Measurements from ENCODE around the gene SFMBT2. TPM values are rescaled to one million over a fixed set of nuclear protein-coding genes. Genes with fewer than 3 reads are reported as not detected.

The SFMBT2 gene
- total RNA-seq, 1 experiment from 2014 or later, result 7.4 TPM

DNA sequence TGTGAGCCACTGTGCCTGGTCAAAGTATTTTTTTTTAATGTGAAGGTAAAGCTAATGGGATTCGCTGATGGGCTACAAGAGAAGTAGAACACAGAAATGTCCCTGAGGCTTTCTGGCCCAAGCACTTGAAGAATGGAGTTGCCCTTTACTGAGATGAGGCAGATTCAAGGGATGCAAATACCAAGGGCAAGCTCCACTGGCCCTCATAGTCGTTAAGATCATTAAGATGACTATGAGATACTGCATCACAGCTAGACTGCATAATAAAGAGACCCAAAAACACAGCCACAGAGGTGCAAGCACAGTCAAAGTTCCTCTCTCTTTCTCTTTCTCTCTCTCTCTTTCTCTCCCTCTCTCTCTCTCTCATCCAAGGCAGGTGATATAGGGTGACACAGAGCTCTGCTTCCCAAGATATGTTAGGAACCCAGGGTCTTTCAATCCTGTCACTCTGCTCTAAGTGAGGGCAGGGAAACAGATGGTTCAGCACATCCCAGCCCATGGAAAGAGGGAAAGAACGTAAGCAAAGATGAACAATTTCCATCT, 117.4 kb downstream of the SFMBT2 start:
- CTCF ChIA-PET, result interaction anchor here (0.7 kb wide), 1 partner anchor 112 kb away, joined by 3 read pairs; no protein-coding TSS in a partner anchor
- Mint-ChIP-seq H3K9me3 (ENCODE audit: unreplicated experiment) (no peaks in the 10 kb centered on the region), H3K36me3 (ENCODE audit: insufficient read depth, unreplicated experiment) (no peaks in the 10 kb centered on the region), H3K4me1 (ENCODE audit: insufficient read depth, unreplicated experiment) (peaks cover 5% of the 10 kb centered on the region), H3K27me3 (ENCODE audit: insufficient read depth, unreplicated experiment) (no peaks in the 10 kb centered on the region), H3K27ac (ENCODE audit: low read depth, unreplicated experiment) (no peak overlapping the region), H3K4me3 (ENCODE audit: unreplicated experiment) (no peak overlapping the region)
- TF ChIP-seq, protein P1, sequence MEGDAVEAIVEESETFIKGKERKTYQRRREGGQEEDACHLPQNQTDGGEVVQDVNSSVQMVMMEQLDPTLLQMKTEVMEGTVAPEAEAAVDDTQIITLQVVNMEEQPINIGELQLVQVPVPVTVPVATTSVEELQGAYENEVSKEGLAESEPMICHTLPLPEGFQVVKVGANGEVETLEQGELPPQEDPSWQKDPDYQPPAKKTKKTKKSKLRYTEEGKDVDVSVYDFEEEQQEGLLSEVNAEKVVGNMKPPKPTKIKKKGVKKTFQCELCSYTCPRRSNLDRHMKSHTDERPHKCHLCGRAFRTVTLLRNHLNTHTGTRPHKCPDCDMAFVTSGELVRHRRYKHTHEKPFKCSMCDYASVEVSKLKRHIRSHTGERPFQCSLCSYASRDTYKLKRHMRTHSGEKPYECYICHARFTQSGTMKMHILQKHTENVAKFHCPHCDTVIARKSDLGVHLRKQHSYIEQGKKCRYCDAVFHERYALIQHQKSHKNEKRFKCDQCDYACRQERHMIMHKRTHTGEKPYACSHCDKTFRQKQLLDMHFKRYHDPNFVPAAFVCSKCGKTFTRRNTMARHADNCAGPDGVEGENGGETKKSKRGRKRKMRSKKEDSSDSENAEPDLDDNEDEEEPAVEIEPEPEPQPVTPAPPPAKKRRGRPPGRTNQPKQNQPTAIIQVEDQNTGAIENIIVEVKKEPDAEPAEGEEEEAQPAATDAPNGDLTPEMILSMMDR (IDR thresholded peaks at IDR 0.05; ENCODE audit: unreplicated experiment), result no peak
- POLR2A ChIA-PET, result no interaction called here
- DNase-seq (ENCODE audit: unreplicated experiment), result no peak
- no TSS peak for BruUV-seq (replicated peaks)
- intact Hi-C loops (cut with micrococcal nuclease), result no loop called here

DNA sequence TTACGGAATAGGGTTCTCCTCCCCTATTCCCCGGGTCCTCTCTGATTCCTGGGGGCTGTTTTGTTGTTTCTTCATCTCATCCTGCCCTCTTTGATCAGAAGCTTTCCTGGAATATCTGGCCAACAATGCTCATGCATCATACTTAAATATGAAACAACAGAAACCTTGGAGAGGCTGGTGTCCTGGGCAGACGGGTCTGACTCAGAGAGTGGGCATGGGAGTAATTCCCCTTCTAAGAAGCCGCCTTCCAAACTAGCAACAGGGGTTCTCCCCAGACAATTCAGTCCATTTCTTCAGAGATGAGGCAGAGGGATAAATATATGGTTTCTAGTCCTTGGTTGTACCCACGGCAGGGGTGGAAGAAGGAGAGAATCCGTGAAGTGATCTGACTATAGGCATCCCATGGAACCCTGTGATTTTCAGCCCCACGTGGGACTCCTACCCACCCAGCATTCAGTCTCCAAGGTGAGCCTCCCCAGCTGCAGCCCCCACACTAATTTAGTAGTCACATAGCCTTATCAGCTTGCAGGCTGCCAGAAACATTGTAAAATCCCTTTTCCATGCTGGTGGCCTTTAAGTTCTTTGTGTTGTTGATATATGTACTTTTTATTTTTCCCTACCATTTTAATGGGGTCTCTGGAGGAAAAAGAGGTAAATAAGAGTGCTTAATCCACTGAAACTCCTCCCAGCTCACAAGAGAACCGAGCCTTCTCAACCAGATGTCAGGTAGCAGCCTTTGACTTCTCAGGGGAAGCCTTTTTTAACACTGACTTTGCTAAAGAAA, 119.2 kb downstream of the SFMBT2 start:
- POLR2A ChIA-PET, result interaction anchor here (0.6 kb wide), 1 partner anchor 21 kb away, joined by 3 read pairs; no protein-coding TSS in a partner anchor
- Mint-ChIP-seq H3K9me3 (ENCODE audit: unreplicated experiment) (no peaks in the 10 kb centered on the region), H3K36me3 (ENCODE audit: insufficient read depth, unreplicated experiment) (no peaks in the 10 kb centered on the region), H3K4me1 (ENCODE audit: insufficient read depth, unreplicated experiment) (peaks cover 5% of the 10 kb centered on the region), H3K4me3 (ENCODE audit: unreplicated experiment) (no peak overlapping the region), H3K27ac (ENCODE audit: low read depth, unreplicated experiment) (no peak overlapping the region), H3K27me3 (ENCODE audit: insufficient read depth, unreplicated experiment) (no peaks in the 10 kb centered on the region)
- TF ChIP-seq, protein P1 (IDR thresholded peaks at IDR 0.05; ENCODE audit: unreplicated experiment), result no peak
- no TSS peak for BruUV-seq (replicated peaks)
- CTCF ChIA-PET, result interaction anchor here (0.6 kb wide), 1 partner anchor 72 kb away, joined by 4 read pairs; no protein-coding TSS in a partner anchor
- DNase-seq (ENCODE audit: unreplicated experiment), result no peak
- intact Hi-C loops (cut with micrococcal nuclease), result no loop called here

DNA sequence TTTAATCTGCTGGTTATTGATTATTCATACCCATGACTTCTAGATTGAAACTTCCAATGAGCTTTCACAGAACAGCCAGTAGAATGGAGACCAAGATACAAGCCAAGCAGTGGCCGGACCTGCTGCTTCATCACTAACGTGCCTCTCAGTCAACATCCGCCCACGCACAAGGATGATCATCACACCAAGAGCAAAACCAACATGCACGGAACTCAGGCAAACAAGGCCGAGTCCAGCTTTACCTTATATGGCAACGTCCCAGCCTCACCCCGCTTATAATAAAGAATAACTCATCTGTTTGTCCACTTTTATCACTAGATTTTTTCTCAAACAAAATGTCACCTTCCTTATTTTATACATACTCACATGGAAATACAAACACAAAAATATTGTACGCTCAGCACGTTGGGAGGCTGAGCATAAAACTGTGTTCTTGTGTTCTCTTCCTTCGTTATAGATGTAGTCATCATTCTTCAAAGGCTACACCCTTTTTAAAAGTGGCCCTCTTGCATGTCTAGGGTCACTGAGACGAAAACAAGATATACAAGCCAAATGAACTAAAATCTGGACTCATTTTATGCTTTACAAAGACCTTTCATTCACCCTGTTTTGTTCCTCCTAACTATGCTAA, 122.7 kb downstream of the SFMBT2 start:
- peaks cover 13% of the 10 kb centered on the region for H3K4me1 Mint-ChIP-seq (ENCODE audit: insufficient read depth, unreplicated experiment)
- TF ChIP-seq, protein P1 (IDR thresholded peaks at IDR 0.05; ENCODE audit: unreplicated experiment), result no peak
- H3K4me3 Mint-ChIP-seq (ENCODE audit: unreplicated experiment), result no peak overlapping the region
- ChIA-PET CTCF (interaction anchor here (0.7 kb wide), 1 partner anchor 393 kb away, joined by 3 read pairs; no protein-coding TSS in a partner anchor), POLR2A (interaction anchor here (0.5 kb wide), 1 partner anchor 266 kb away, joined by 3 read pairs; no protein-coding TSS in a partner anchor)
- no peaks in the 10 kb centered on the region for H3K9me3 Mint-ChIP-seq (ENCODE audit: unreplicated experiment)
- no peak overlapping the region for H3K27ac Mint-ChIP-seq (ENCODE audit: low read depth, unreplicated experiment)
- intact Hi-C loops (cut with micrococcal nuclease), result no loop called here
- BruUV-seq (replicated peaks), result no TSS peak
- no peak for DNase-seq (ENCODE audit: unreplicated experiment)
- no peaks in the 10 kb centered on the region for H3K27me3 Mint-ChIP-seq (ENCODE audit: insufficient read depth, unreplicated experiment)
- H3K36me3 Mint-ChIP-seq (ENCODE audit: insufficient read depth, unreplicated experiment), result no peaks in the 10 kb centered on the region

DNA sequence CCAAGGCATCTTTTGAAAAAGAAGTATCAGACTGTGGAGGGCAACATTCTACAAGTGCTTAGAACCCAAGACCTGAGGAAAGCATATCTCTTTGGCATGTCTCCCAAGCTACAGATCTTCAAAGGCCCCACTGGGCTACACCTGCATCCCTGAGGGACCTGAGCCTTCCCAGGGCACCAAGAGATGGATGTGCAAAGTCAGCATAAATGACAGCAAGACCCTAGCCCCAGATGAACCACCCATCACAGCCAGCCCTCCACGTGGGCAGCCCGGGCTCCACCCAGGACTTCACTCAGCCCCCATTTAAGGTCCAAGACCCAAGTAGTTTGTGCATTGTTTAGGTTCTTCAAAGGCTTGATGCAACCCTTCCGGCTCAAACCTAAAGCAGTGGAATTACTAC, 123.5 kb downstream of the SFMBT2 start:
- ChIA-PET POLR2A (no interaction called here), CTCF (interaction anchor here (0.7 kb wide), 1 partner anchor 10 kb away, joined by 7 read pairs; no protein-coding TSS in a partner anchor)
- no peaks in the 10 kb centered on the region for H3K9me3 Mint-ChIP-seq (ENCODE audit: unreplicated experiment)
- no peak for DNase-seq (ENCODE audit: unreplicated experiment)
- no peak overlapping the region for H3K27ac Mint-ChIP-seq (ENCODE audit: low read depth, unreplicated experiment)
- intact Hi-C loops (cut with micrococcal nuclease), result no loop called here
- TF ChIP-seq, protein P1 (IDR thresholded peaks at IDR 0.05; ENCODE audit: unreplicated experiment), result no peak
- H3K4me1 Mint-ChIP-seq (ENCODE audit: insufficient read depth, unreplicated experiment), result peaks cover 13% of the 10 kb centered on the region
- no TSS peak for BruUV-seq (replicated peaks)
- no peaks in the 10 kb centered on the region for H3K27me3 Mint-ChIP-seq (ENCODE audit: insufficient read depth, unreplicated experiment)
- H3K4me3 Mint-ChIP-seq (ENCODE audit: unreplicated experiment), result no peak overlapping the region
- H3K36me3 Mint-ChIP-seq (ENCODE audit: insufficient read depth, unreplicated experiment), result no peaks in the 10 kb centered on the region
